H9 (cell line): ENCODE data around the gene SMAP1. TPM values are rescaled to one million over a fixed set of nuclear protein-coding genes. Genes with fewer than 3 reads are reported as not detected.

Experiments used
- DNase-seq: peaks from one replicate; pipeline ENCODE4 v3.0.0-alpha.2; 2017
- H2AFZ ChIP-seq: one replicate; pipeline ENCODE4 v1.6.1; 2013; ENCODE audit warnings: mild to moderate bottlenecking, low read length, control low read depth, moderate library complexity
- H2AK5ac ChIP-seq: 2 replicates; pipeline ENCODE4 v1.6.1; 2013; ENCODE audit warnings: low read length, control low read depth, mixed read lengths; ENCODE audit not compliant: insufficient read length
- H2BK120ac ChIP-seq: one replicate; pipeline ENCODE4 v1.6.1; 2013; ENCODE audit warnings: low read depth, mild to moderate bottlenecking, low read length, control low read depth, inconsistent platforms; ENCODE audit not compliant: poor library complexity, severe bottlenecking
- H2BK12ac ChIP-seq: 2 replicates; pipeline ENCODE4 v1.6.1; 2013; ENCODE audit warnings: low read length, control low read depth, mixed read lengths, low read depth; ENCODE audit not compliant: insufficient read length
- H2BK15ac ChIP-seq: 2 replicates; pipeline ENCODE4 v1.6.1; 2013; ENCODE audit warnings: low read depth, low read length, control low read depth
- H2BK20ac ChIP-seq: one replicate; pipeline ENCODE4 v1.6.1; 2013; ENCODE audit warnings: low read depth, mild to moderate bottlenecking, low read length, control low read depth, inconsistent platforms; ENCODE audit not compliant: poor library complexity, severe bottlenecking
- H2BK5ac ChIP-seq: 2 replicates; pipeline ENCODE4 v1.6.1; 2013; ENCODE audit warnings: low read length, control low read depth, mixed read lengths; ENCODE audit not compliant: insufficient read length
- H3K14ac ChIP-seq: 2 replicates; pipeline ENCODE4 v1.6.1; 2013; ENCODE audit warnings: low read length, control low read depth; ENCODE audit not compliant: insufficient read depth
- H3K18ac ChIP-seq: 2 replicates; pipeline ENCODE4 v1.6.1; 2013; ENCODE audit warnings: low read depth, mild to moderate bottlenecking, mixed read lengths, low read length, control low read depth; ENCODE audit not compliant: insufficient read length
- H3K23ac ChIP-seq: 2 replicates; pipeline ENCODE4 v1.6.1; 2013; ENCODE audit warnings: low read length, control low read depth, mixed read lengths, low read depth; ENCODE audit not compliant: insufficient read length
- H3K23me2 ChIP-seq: 2 replicates; pipeline ENCODE4 v1.6.1; 2013; ENCODE audit warnings: low read depth, mild to moderate bottlenecking, mixed read lengths, low read length, control low read depth; ENCODE audit not compliant: insufficient read length, poor library complexity, severe bottlenecking
- H3K27ac ChIP-seq: 2 replicates; pipeline ENCODE4 v1.5.1; 2013; ENCODE audit warnings: low read length, control low read depth, mixed read lengths, low read depth; ENCODE audit not compliant: insufficient read length
- H3K27me3 ChIP-seq: 2 replicates; pipeline ENCODE4 v1.6.1; 2013; ENCODE audit warnings: low read length, control low read depth, inconsistent platforms; ENCODE audit not compliant: insufficient read depth
- H3K4ac ChIP-seq: 2 replicates; pipeline ENCODE4 v1.6.1; 2013; ENCODE audit warnings: low read depth, mild to moderate bottlenecking, control low read depth, inconsistent platforms, low read length, moderate library complexity
- H3K4me1 ChIP-seq: 2 replicates; pipeline ENCODE4 v1.6.1; 2013; ENCODE audit warnings: low read length, control low read depth, inconsistent platforms; ENCODE audit not compliant: insufficient read depth
- H3K4me2 ChIP-seq: 2 replicates; pipeline ENCODE4 v1.6.1; 2013; ENCODE audit warnings: low read length, control low read depth, mixed read lengths; ENCODE audit not compliant: insufficient read length, insufficient read depth
- H3K56ac ChIP-seq: 2 replicates; pipeline ENCODE4 v1.6.1; 2013; ENCODE audit warnings: low read depth, mild to moderate bottlenecking, mixed read lengths, low read length, control low read depth; ENCODE audit not compliant: insufficient read length
- H3K79me1 ChIP-seq: 2 replicates; pipeline ENCODE4 v1.6.1; 2013; ENCODE audit warnings: low read depth, mild to moderate bottlenecking, moderate library complexity, low read length, control low read depth, inconsistent platforms; ENCODE audit not compliant: insufficient read depth, poor library complexity, severe bottlenecking
- H3K79me2 ChIP-seq: 2 replicates; pipeline ENCODE4 v1.6.1; 2013; ENCODE audit warnings: low read length, control low read depth, inconsistent platforms; ENCODE audit not compliant: insufficient read depth
- H3K9ac ChIP-seq: 2 replicates; pipeline ENCODE4 v1.6.1; 2013; ENCODE audit warnings: low read length, control low read depth, mixed read lengths; ENCODE audit not compliant: insufficient read length; ENCODE audit errors: extremely low read depth
- H3K9me3 ChIP-seq: one replicate; pipeline ENCODE4 v1.6.1; 2013; ENCODE audit warnings: low read depth, low read length, inconsistent platforms; ENCODE audit not compliant: control insufficient read depth
- H3T11ph ChIP-seq: one replicate; pipeline ENCODE4 v1.6.1; 2013; ENCODE audit warnings: mild to moderate bottlenecking, low read length, control low read depth, inconsistent platforms
- H4K20me1 ChIP-seq: one replicate; pipeline ENCODE4 v1.6.1; 2013; ENCODE audit not compliant: control insufficient read depth, insufficient read length, insufficient read depth
- H4K5ac ChIP-seq: 2 replicates; pipeline ENCODE4 v1.6.1; 2013; ENCODE audit warnings: low read depth, mild to moderate bottlenecking, mixed read lengths, low read length, control low read depth; ENCODE audit not compliant: insufficient read length
- H4K8ac ChIP-seq: replicated peaks from 2 replicates; pipeline ENCODE4 v1.6.1; 2013; ENCODE audit warnings: low read length, control low read depth, mixed read lengths, low read depth; ENCODE audit not compliant: insufficient read length
- H4K91ac ChIP-seq: 2 replicates; pipeline ENCODE4 v1.6.1; 2013; ENCODE audit warnings: low read depth, mild to moderate bottlenecking, moderate library complexity, mixed read lengths, low read length, control low read depth; ENCODE audit not compliant: insufficient read length
- H3K27ac Mint-ChIP-seq, 3 experiments: 2 replicates in 2 of 3; 3 replicates in 1 of 3; pipeline ENCODE4 v1.8.0; 2020 to 2021; ENCODE audit warnings: mixed read lengths in 3 of 3, mild to moderate bottlenecking in 1 of 3, moderate library complexity in 1 of 3
- H3K27me3 Mint-ChIP-seq: 2 replicates; pipeline ENCODE4 v1.8.0; 2021; ENCODE audit warnings: low read depth, mild to moderate bottlenecking, moderate library complexity, mixed read lengths
- H3K36me3 Mint-ChIP-seq, 3 experiments: 2 replicates in 2 of 3; 3 replicates in 1 of 3; pipeline ENCODE4 v1.8.0; 2020 to 2021; ENCODE audit warnings: low read depth in 3 of 3, mixed read lengths in 3 of 3; ENCODE audit not compliant: insufficient read depth in 1 of 3
- H3K4me1 Mint-ChIP-seq, 2 experiments: 2 replicates each; pipeline ENCODE4 v1.8.0; 2020; ENCODE audit warnings: mixed read lengths in 2 of 2
- H3K4me3 Mint-ChIP-seq, 2 experiments: 2 replicates in 1 of 2; 3 replicates in 1 of 2; pipeline ENCODE4 v1.8.0; 2020 to 2021; ENCODE audit warnings: mild to moderate bottlenecking in 2 of 2, mixed read lengths in 2 of 2, moderate library complexity in 1 of 2
- H3K9me3 Mint-ChIP-seq, 2 experiments: 2 replicates in 1 of 2; 3 replicates in 1 of 2; pipeline ENCODE4 v1.8.0; 2020; ENCODE audit warnings: mild to moderate bottlenecking in 2 of 2, mixed read lengths in 2 of 2, moderate library complexity in 1 of 2
- WGBS: extraction: QIAGEN DNeasy Blood & Tissue Kit; methylation state at CpG from one replicate; pipeline ENCODE4 v1.1.7; 2013; ENCODE audit warnings: missing lambda C conversion rate, low lambda C conversion rate, mixed read lengths; ENCODE audit not compliant: insufficient read length; ENCODE audit errors: extremely low coverage; 5-methylcytosine and 5-hydroxymethylcytosine counted together
- total RNA-seq: library from RNA; stranded (reverse); gene quantifications from 2 replicates; pipeline ENCODE4 v1.2.1, GENCODE V29; 2021
- TF ChIP-seq, protein P1 (sequence below): fragments of 200-600 bp; sonication (generic); conservative IDR thresholded peaks from 3 replicates; pipeline ENCODE4 v1.8.0; 2021; ENCODE audit warnings: antibody characterized with exemption, mild to moderate bottlenecking

SMAP1 gene
- total RNA-seq, 1 experiment from 2014 or later = 29.3 TPM

DNA sequence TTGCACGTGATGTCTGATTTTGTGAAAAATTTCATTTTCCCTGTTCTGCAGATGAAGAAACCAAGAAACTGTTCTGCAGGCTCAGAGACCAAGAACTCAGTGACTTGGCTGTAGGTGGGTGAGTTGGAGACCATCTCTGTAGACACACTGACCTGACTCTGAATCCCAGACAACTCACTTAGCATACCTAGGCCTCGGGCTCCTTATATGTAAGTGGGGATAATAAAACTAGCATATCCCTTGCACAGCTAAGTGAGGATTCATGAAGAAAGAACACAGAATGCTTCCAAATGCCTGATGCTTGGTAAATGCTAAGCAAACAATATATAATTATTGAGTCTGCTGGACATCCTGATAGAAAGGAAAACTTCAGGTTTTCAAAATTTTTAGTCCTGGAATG, 218.4 kb downstream of the SMAP1 start:
- Histone ChIP-seq H4K5ac (no peak overlapping the region), H3K79me1 (no peaks in the 10 kb centered on the region), H3K23ac (no peak overlapping the region), H3K14ac (no peak overlapping the region), H3K23me2 (no peaks in the 10 kb centered on the region), H3K79me2 (no peaks in the 10 kb centered on the region), H4K8ac (no peak overlapping the region), H2BK20ac (no peak overlapping the region), H2AFZ (no peak overlapping the region), H2BK5ac (no peak overlapping the region), H3K18ac (no peak overlapping the region), H2BK12ac (no peak overlapping the region), H3K9ac (no peak overlapping the region), H3K27me3 (no peaks in the 10 kb centered on the region), H2BK15ac (no peak overlapping the region), H3K4me2 (no peak overlapping the region), H3T11ph (no peak overlapping the region), H2AK5ac (no peak overlapping the region), H3K9me3 (no peaks in the 10 kb centered on the region), H3K56ac (no peak overlapping the region), H4K91ac (no peak overlapping the region), H4K20me1 (no peaks in the 10 kb centered on the region), H3K27ac (no peak overlapping the region), H3K4ac (no peak overlapping the region), H2BK120ac (no peak overlapping the region), H3K4me1 (no peaks in the 10 kb centered on the region; the same call in 1 of the 2 replicates)
- H3K27me3 Mint-ChIP-seq = no peaks in the 10 kb centered on the region; the same call in 1 of the 2 replicates
- peaks cover 21 to 30% of the 10 kb centered on the region in 2 experiments for H3K4me1 Mint-ChIP-seq
- H3K9me3 Mint-ChIP-seq = no peaks in the 10 kb centered on the region
- H3K27ac Mint-ChIP-seq = no peak overlapping the region; a peak in 1 of 7 replicates
- no CpG with 5 or more reads among the region's 2 CpGs for WGBS
- DNase-seq = no peak
- no peak overlapping the region; a peak in 1 of 5 replicates for H3K4me3 Mint-ChIP-seq
- TF ChIP-seq, protein P1, sequence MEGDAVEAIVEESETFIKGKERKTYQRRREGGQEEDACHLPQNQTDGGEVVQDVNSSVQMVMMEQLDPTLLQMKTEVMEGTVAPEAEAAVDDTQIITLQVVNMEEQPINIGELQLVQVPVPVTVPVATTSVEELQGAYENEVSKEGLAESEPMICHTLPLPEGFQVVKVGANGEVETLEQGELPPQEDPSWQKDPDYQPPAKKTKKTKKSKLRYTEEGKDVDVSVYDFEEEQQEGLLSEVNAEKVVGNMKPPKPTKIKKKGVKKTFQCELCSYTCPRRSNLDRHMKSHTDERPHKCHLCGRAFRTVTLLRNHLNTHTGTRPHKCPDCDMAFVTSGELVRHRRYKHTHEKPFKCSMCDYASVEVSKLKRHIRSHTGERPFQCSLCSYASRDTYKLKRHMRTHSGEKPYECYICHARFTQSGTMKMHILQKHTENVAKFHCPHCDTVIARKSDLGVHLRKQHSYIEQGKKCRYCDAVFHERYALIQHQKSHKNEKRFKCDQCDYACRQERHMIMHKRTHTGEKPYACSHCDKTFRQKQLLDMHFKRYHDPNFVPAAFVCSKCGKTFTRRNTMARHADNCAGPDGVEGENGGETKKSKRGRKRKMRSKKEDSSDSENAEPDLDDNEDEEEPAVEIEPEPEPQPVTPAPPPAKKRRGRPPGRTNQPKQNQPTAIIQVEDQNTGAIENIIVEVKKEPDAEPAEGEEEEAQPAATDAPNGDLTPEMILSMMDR = no peak
- H3K36me3 Mint-ChIP-seq = no peaks in the 10 kb centered on the region; a peak in 1 of 7 replicates
